A673 (cell line): Measurements from ENCODE around the gene DRAM1. TPM values are rescaled to one million over a fixed set of nuclear protein-coding genes. Genes with fewer than 3 reads are reported as not detected.
"Not testable (repeated sequence)": the region's sequence is repeated elsewhere in the genome, so short reads cannot be mapped to it uniquely, and the experiment has no call there.

Experiments used
- BruUV-seq: library from RNA; stranded (reverse); fragments of 400-500 nt; replicated peaks from 2 replicates; lab custom pipeline; 2021; lab: Mats Ljungman, UMichigan
- CTCF ChIA-PET: fragments of 300-600 bp; sonication (Branson Sonifier 250); formaldehyde crosslinking; loops from one replicate; lab custom pipeline; 2022; ENCODE audit warnings: antibody characterized with exemption; lab: Charles Lee
- POLR2A ChIA-PET: fragments of 300-600 bp; sonication (Branson Sonifier 250); formaldehyde crosslinking; loops from one replicate; lab custom pipeline; 2022; ENCODE audit warnings: antibody characterized with exemption; ENCODE audit not compliant: low non-redundant PET; lab: Charles Lee
- DNase-seq: peaks from one replicate; pipeline ENCODE4 v3.0.0-alpha.2; 2015; ENCODE audit warnings: low spot score
- H3K27ac ChIP-seq: fragments of 200-600 bp; sonication (generic); 2 replicates; pipeline ENCODE4 v1.5.1; 2016; ENCODE audit warnings: mixed run types, low read depth, mild to moderate bottlenecking, mixed read lengths, antibody characterized with exemption, low read length; ENCODE audit not compliant: poor library complexity, severe bottlenecking
- H3K27me3 ChIP-seq: fragments of 200-600 bp; sonication (generic); replicated peaks from 2 replicates; pipeline ENCODE4 v1.6.1; 2017; ENCODE audit warnings: mixed run types, low read depth, mild to moderate bottlenecking, mixed read lengths, antibody characterized with exemption, low read length; ENCODE audit not compliant: insufficient read depth, poor library complexity
- H3K36me3 ChIP-seq: fragments of 200-600 bp; sonication (generic); 2 replicates; pipeline ENCODE4 v1.6.1; 2016; ENCODE audit warnings: mixed run types, mild to moderate bottlenecking, mixed read lengths, antibody characterized with exemption, low read length; ENCODE audit not compliant: insufficient read depth, poor library complexity, severe bottlenecking
- H3K4me1 ChIP-seq: fragments of 200-600 bp; sonication (generic); 2 replicates; pipeline ENCODE4 v1.6.1; 2017; ENCODE audit warnings: mixed run types, mild to moderate bottlenecking, mixed read lengths, antibody characterized with exemption, low read length; ENCODE audit not compliant: insufficient read depth, poor library complexity, severe bottlenecking
- H3K4me3 ChIP-seq: fragments of 200-600 bp; sonication (generic); 2 replicates; pipeline ENCODE4 v1.5.1; 2016; ENCODE audit warnings: low read depth, mixed run types, mild to moderate bottlenecking, mixed read lengths, low read length; ENCODE audit not compliant: poor library complexity, severe bottlenecking
- H3K9me3 ChIP-seq: fragments of 200-600 bp; sonication (generic); 2 replicates; pipeline ENCODE4 v1.6.1; 2016; ENCODE audit warnings: mixed run types, low read depth, mild to moderate bottlenecking, mixed read lengths, antibody characterized with exemption, low read length; ENCODE audit not compliant: poor library complexity, severe bottlenecking
- CTCF ChIP-seq: fragments of 300-800, 200-600 bp; sonication (generic); conservative IDR thresholded peaks from 2 replicates; pipeline ENCODE4 v1.5.1; 2017; ENCODE audit warnings: low read depth, mild to moderate bottlenecking, antibody characterized with exemption, low read length, moderate library complexity, mixed read lengths
- EZH2 ChIP-seq: fragments of 200-600 bp; sonication (generic); IDR thresholded peaks from 2 replicates; pipeline ENCODE4 v1.6.1; 2017; ENCODE audit warnings: borderline replicate concordance, low read depth, mild to moderate bottlenecking, mixed read lengths, antibody characterized with exemption, low read length; ENCODE audit not compliant: poor library complexity, severe bottlenecking
- intact Hi-C: fragments of 100-400 bp; cut with micrococcal nuclease; formaldehyde crosslinking; loops from one replicate; pipeline ENCODE4 v1.10.0; 2022; ENCODE audit not compliant: unreplicated experiment
- total RNA-seq: library from RNA; stranded (reverse); gene quantifications from 2 replicates; pipeline ENCODE4 v1.2.3, GENCODE V29; 2021

DRAM1 gene
- total RNA-seq, 1 experiment from 2014 or later, result 10.5 TPM

- Histone ChIP-seq H3K27ac (no peak overlapping the region), H3K27me3 (no peaks in the 10 kb centered on the region), H3K4me1 (peaks cover 8% of the 10 kb centered on the region), H3K9me3 (no peaks in the 10 kb centered on the region), H3K4me3 (no peak overlapping the region), H3K36me3 (no peaks in the 10 kb centered on the region)
- TF ChIP-seq CTCF (no peak), EZH2 (no peak)
- peak; percentile 33 for DNase-seq
- ChIA-PET CTCF (no interaction called here), POLR2A (no interaction called here)
- intact Hi-C loops, result no loop called here
- no TSS peak for BruUV-seq
Measured at GRCh38 chr12:101857043-101857558, 20.3 kb upstream of the DRAM1 start.

- intact Hi-C loops, result no loop called here
- CTCF ChIA-PET, result no interaction called here
- H3K36me3 ChIP-seq, result no peaks in the 10 kb centered on the region
- no peaks in the 10 kb centered on the region for H3K27me3 ChIP-seq
- TF ChIP-seq CTCF, result no peak
- TF ChIP-seq EZH2, result no peak
- POLR2A ChIA-PET, result no interaction called here
- no peaks in the 10 kb centered on the region for H3K9me3 ChIP-seq
- no TSS peak for BruUV-seq
- H3K4me1 ChIP-seq, result peaks cover 8% of the 10 kb centered on the region
- H3K27ac ChIP-seq, result no peak overlapping the region
- H3K4me3 ChIP-seq, result no peak overlapping the region
- no peak for DNase-seq
Measured at GRCh38 chr12:101858361-101858760, 19.0 kb upstream of the DRAM1 start.

GRCh38 chr12:101859664-101860607 is 17.4 kb upstream of the DRAM1 start:
- Histone ChIP-seq H3K36me3 (no peaks in the 10 kb centered on the region), H3K9me3 (no peaks in the 10 kb centered on the region), H3K27me3 (no peaks in the 10 kb centered on the region), H3K4me1 (peaks cover 7% of the 10 kb centered on the region), H3K27ac (no peak overlapping the region), H3K4me3 (no peak overlapping the region)
- no TSS peak for BruUV-seq
- intact Hi-C loops, result no loop called here
- DNase-seq, result no peak
- TF ChIP-seq CTCF (no peak), EZH2 (no peak)
- POLR2A ChIA-PET, result no interaction called here
- CTCF ChIA-PET, result no interaction called here

GRCh38 chr12:101861688-101862087 is 15.7 kb upstream of the DRAM1 start:
- H3K9me3 ChIP-seq, CTCF ChIA-PET, intact Hi-C loops: not testable (repeated sequence)

More at GRCh38 chr12:101861688-101862087, 15.7 kb upstream of the DRAM1 start:
- H3K36me3 ChIP-seq, POLR2A ChIA-PET, H3K4me3 ChIP-seq, H3K4me1 ChIP-seq, H3K27ac ChIP-seq, H3K27me3 ChIP-seq, BruUV-seq, DNase-seq: not testable (repeated sequence)
